Naive thymus-derived CD4-positive, alpha-beta T cell (primary cell): ENCODE measurements around the gene MRTFA. TPM values are rescaled to one million over a fixed set of nuclear protein-coding genes. Genes with fewer than 3 reads are reported as not detected.

Experiments used
- ATAC-seq: fragments of 150-1000 bp; cut with Tn5 transposase; 2 replicates; pipeline ENCODE4 v1.10.0; 2021; ENCODE audit warnings: mild to moderate bottlenecking, moderate library complexity
- CTCF ChIA-PET: fragments of 350-600 bp; sonication (Branson Sonifier 250); formaldehyde crosslinking; loops from one replicate; lab custom pipeline; 2021; ENCODE audit warnings: antibody characterized with exemption; lab: Charles Lee
- POLR2A ChIA-PET: fragments of 350-600 bp; sonication (Branson Sonifier 250); formaldehyde crosslinking; loops from one replicate; lab custom pipeline; 2021; ENCODE audit warnings: antibody characterized with exemption, inconsistent platforms; lab: Charles Lee
- DNase-seq, 9 donors: peaks; one replicate each; pipeline versions ENCODE4 v3.0.0 to v3.0.0-alpha.2; 2020 to 2022; ENCODE audit warnings: mixed read lengths in 1 of 9
- H3K27ac ChIP-seq: one replicate; pipeline ENCODE4 v1.7.0; 2013; ENCODE audit warnings: mild to moderate bottlenecking, low read depth, low read length, moderate library complexity
- H3K27me3 ChIP-seq, 2 donors: one replicate each; pipeline ENCODE4 v1.7.0; 2013; ENCODE audit warnings: low read length in 2 of 2, mild to moderate bottlenecking in 2 of 2, moderate library complexity in 2 of 2; ENCODE audit not compliant: control insufficient read depth in 2 of 2, insufficient read depth in 2 of 2
- H3K36me3 ChIP-seq, 3 experiments: 1 replicate in 2 of 3; 2 replicates in 1 of 3; pipeline ENCODE4 v1.7.0; 2013; ENCODE audit warnings: low read length in 3 of 3, mild to moderate bottlenecking in 3 of 3, moderate library complexity in 1 of 3; ENCODE audit not compliant: insufficient read depth in 3 of 3, control insufficient read depth in 2 of 3
- H3K4me1 ChIP-seq, 2 donors: one replicate each; pipeline ENCODE4 v1.7.0; 2013; ENCODE audit warnings: low read length in 2 of 2, mild to moderate bottlenecking in 2 of 2, moderate library complexity in 1 of 2; ENCODE audit not compliant: control insufficient read depth in 2 of 2, insufficient read depth in 2 of 2
- H3K4me3 ChIP-seq: 2 replicates; pipeline ENCODE4 v1.7.0; 2013; ENCODE audit warnings: mild to moderate bottlenecking, low read length
- H3K9me3 ChIP-seq, 3 experiments: 1 replicate in 2 of 3; 2 replicates in 1 of 3; pipeline ENCODE4 v1.7.0; 2013; ENCODE audit warnings: low read length in 3 of 3; ENCODE audit not compliant: control insufficient read depth in 2 of 3
- H3K27ac Mint-ChIP-seq, 9 donors: one replicate each; pipeline ENCODE4 v1.8.0; 2020 to 2022; ENCODE audit warnings: mixed read lengths in 9 of 9, mild to moderate bottlenecking in 8 of 9, moderate library complexity in 5 of 9, inconsistent platforms in 2 of 9
- H3K27me3 Mint-ChIP-seq, 5 donors: one replicate each; pipeline ENCODE4 v1.8.0; 2021 to 2022; ENCODE audit warnings: mixed read lengths in 5 of 5, mild to moderate bottlenecking in 1 of 5
- H3K36me3 Mint-ChIP-seq, 5 donors: one replicate each; pipeline ENCODE4 v1.8.0; 2020 to 2022; ENCODE audit warnings: mixed read lengths in 5 of 5, mild to moderate bottlenecking in 3 of 5, inconsistent platforms in 1 of 5
- H3K4me1 Mint-ChIP-seq, 7 donors: one replicate each; pipeline ENCODE4 v1.8.0; 2020 to 2022; ENCODE audit warnings: mixed read lengths in 7 of 7, mild to moderate bottlenecking in 3 of 7, inconsistent platforms in 1 of 7
- H3K4me3 Mint-ChIP-seq, 10 donors: one replicate each; pipeline ENCODE4 v1.8.0; 2020 to 2022; ENCODE audit warnings: mild to moderate bottlenecking in 10 of 10, mixed read lengths in 10 of 10, moderate library complexity in 6 of 10, inconsistent platforms in 2 of 10
- H3K9me3 Mint-ChIP-seq, 11 donors: one replicate each; pipeline ENCODE4 v1.8.0; 2020 to 2022; ENCODE audit warnings: mixed read lengths in 11 of 11, mild to moderate bottlenecking in 4 of 11, inconsistent platforms in 1 of 11, moderate library complexity in 1 of 11
- intact Hi-C, 2 donors: fragments of 100-400 bp; cut with micrococcal nuclease; formaldehyde crosslinking; loops; one replicate each; pipeline ENCODE4 v1.15.1; 2023
- polyA plus RNA-seq, 2 donors: library from polyadenylated mRNA; unstranded; fragments of 300-500 nt; fragmentation: Illumina TruSeq; gene quantifications; one replicate each; pipeline ENCODE4 v1.2.3, GENCODE V29; 2021
- total RNA-seq, 6 experiments: library from RNA in 5 of 6; stranded (reverse) in 5 of 6; gene quantifications; 1 replicate in 5 of 6; 2 replicates in 1 of 6; pipeline ENCODE4 v1.2.3 and lab custom pipeline; 2021 to 2026

MRTFA gene
- total RNA-seq (100 to 1,000 TPM in 3 of 5 experiments, 10 to 100 TPM in 2; 64.0 to 114 (median 104) TPM), polyA plus RNA-seq (10 to 100 TPM; 17.6 to 35.4 TPM), total RNA-seq (lab: John Stamatoyannopoulos, UW) (145 reads per million, percentile 90 among the genes with 10 or more reads in this experiment)

GRCh38 chr22:40636380-40637182 is at the start of gene MRTFA:
TSS of gene MRTFA (minus strand) at chr22:40636719.
- Histone ChIP-seq H3K36me3 (peaks cover 0 to 8% (median 0%) of the 10 kb centered on the region in 3 experiments), H3K27me3 (no peaks in the 10 kb centered on the region), H3K4me3 (peak within 1 kb of the TSS; percentile 84), H3K9me3 (no peaks in the 10 kb centered on the region), H3K4me1 (peaks cover 14 to 27% of the 10 kb centered on the region in 2 donors), H3K27ac (peak within 1 kb of the TSS; percentile 85)
- Mint-ChIP-seq H3K36me3 (peaks cover 0 to 4% (median 0%) of the 10 kb centered on the region in 5 donors), H3K4me1 (peaks cover 27 to 56% (median 44%) of the 10 kb centered on the region in 7 donors), H3K9me3 (no peaks in the 10 kb centered on the region), H3K4me3 (peak within 1 kb of the TSS; percentile 94 to 100 (median 97)), H3K27me3 (no peaks in the 10 kb centered on the region), H3K27ac (peak within 1 kb of the TSS; percentile 96 to 99 (median 97))
- ChIA-PET CTCF (interaction anchor here (0.9 to 3.0 kb wide), 6 partner anchors 9 to 289 kb away, joined by 3 to 10 read pairs (median 4); no protein-coding TSS in a partner anchor), POLR2A (interaction anchor here (0.6 to 2.5 kb wide), 21 partner anchors 9 to 745 kb away, joined by 3 to 30 read pairs (median 4); partner anchors contain the start of gene TEF)
- intact Hi-C loops = loop anchor here (1.0 to 10.0 kb wide), 19 partner anchors 10 to 1454 kb away; partner anchors contain the start of genes RBX1 (in 2 of the 2), SGSM3 (in 2 of the 2), SLC25A17 (in 2 of the 2) and ST13 (in 2 of the 2)
- ATAC-seq (peak; percentile 96), DNase-seq (peak; percentile 90 to 99 (median 98))

DNA sequence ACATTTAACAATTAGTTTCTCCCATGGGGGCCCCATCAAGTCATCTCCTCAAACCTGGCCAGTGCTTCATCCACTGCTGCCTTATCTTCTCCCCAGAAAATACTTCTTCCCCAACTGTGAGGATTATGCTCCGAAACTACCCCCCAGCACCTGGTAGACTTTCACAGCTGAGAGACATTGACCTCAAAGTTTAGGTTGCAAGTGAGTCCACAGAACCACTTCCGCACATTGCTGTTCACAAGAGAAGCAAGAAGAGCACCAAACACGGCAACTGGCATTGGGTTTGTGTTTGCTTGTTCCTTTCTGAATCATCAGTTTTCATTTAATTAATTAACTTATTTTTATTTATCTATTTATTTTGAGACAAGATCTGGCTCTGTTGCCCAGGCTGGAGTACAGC is 48.9 kb upstream of the MRTFA start:
- Histone ChIP-seq H3K4me3 (peak overlapping the region; percentile 60), H3K9me3 (no peaks in the 10 kb centered on the region), H3K4me1 (peaks cover 0 to 6% of the 10 kb centered on the region in 2 donors), H3K36me3 (no peaks in the 10 kb centered on the region), H3K27ac (peak overlapping the region; percentile 58), H3K27me3 (no peaks in the 10 kb centered on the region)
- CTCF ChIA-PET = interaction anchor here (0.7 to 5.1 kb wide), 6 partner anchors 9 to 248 kb away, joined by 3 to 145 read pairs (median 5); no protein-coding TSS in a partner anchor
- H3K27me3 Mint-ChIP-seq = peaks cover 0 to 3% (median under 1%) of the 10 kb centered on the region in 5 donors
- peak overlapping the region in 7 of 10 donors; percentile 71 to 89 (median 83) for H3K4me3 Mint-ChIP-seq
- ATAC-seq (no peak), DNase-seq (peak in 3 of 9 donors; percentile 11 to 24 (median 21))
- POLR2A ChIA-PET = interaction anchor here (0.7 to 4.9 kb wide), 8 partner anchors 9 to 904 kb away, joined by 3 to 32 read pairs (median 5); partner anchors contain the start of gene PMM1
- no peaks in the 10 kb centered on the region for H3K9me3 Mint-ChIP-seq
- intact Hi-C loops = no loop called here
- H3K27ac Mint-ChIP-seq = peak overlapping the region in 7 of 9 donors; percentile 45 to 95 (median 83)
- no peaks in the 10 kb centered on the region for H3K36me3 Mint-ChIP-seq
- H3K4me1 Mint-ChIP-seq = peaks cover 4 to 23% (median 6%) of the 10 kb centered on the region in 7 donors

- no peak for DNase-seq
- Histone ChIP-seq H3K27me3 (no peaks in the 10 kb centered on the region), H3K36me3 (no peaks in the 10 kb centered on the region), H3K4me1 (peaks cover 0 to 6% of the 10 kb centered on the region in 2 donors), H3K4me3 (peak overlapping the region; percentile 60), H3K27ac (peak overlapping the region; percentile 58), H3K9me3 (no peaks in the 10 kb centered on the region)
- Mint-ChIP-seq H3K36me3 (no peaks in the 10 kb centered on the region), H3K9me3 (no peaks in the 10 kb centered on the region), H3K27me3 (peaks cover 0 to 9% (median 7%) of the 10 kb centered on the region in 5 donors), H3K4me1 (peaks cover 4 to 28% (median 11%) of the 10 kb centered on the region in 7 donors), H3K27ac (peak overlapping the region in 6 of 9 donors; percentile 68 to 95 (median 84)), H3K4me3 (peak overlapping the region in 7 of 10 donors; percentile 71 to 89 (median 83))
- intact Hi-C loops = loop anchor here (5.0 kb wide), 2 partner anchors 43 to 153 kb away; no protein-coding TSS in a partner anchor
- ATAC-seq = no peak
- ChIA-PET CTCF (interaction anchor here (0.7 to 5.1 kb wide), 8 partner anchors 10 to 248 kb away, joined by 3 to 145 read pairs (median 5); no protein-coding TSS in a partner anchor), POLR2A (interaction anchor here (0.7 to 4.9 kb wide), 11 partner anchors 9 to 743 kb away, joined by 3 to 32 read pairs (median 5); no protein-coding TSS in a partner anchor)
These were observed 48.2 kb upstream of the MRTFA start for GRCh38 chr22:40684728-40685127.

- no peak overlapping the region for H3K4me3 Mint-ChIP-seq
- no peaks in the 10 kb centered on the region for H3K36me3 Mint-ChIP-seq
- Histone ChIP-seq H3K36me3 (no peaks in the 10 kb centered on the region), H3K27me3 (no peaks in the 10 kb centered on the region), H3K4me1 (peaks cover 0 to 4% of the 10 kb centered on the region in 2 donors), H3K4me3 (no peak overlapping the region), H3K9me3 (no peaks in the 10 kb centered on the region), H3K27ac (no peak overlapping the region)
- peak overlapping the region in 3 of 9 donors; percentile 20 to 75 (median 25) for H3K27ac Mint-ChIP-seq
- ChIA-PET POLR2A (interaction anchor here (4.9 kb wide), 1 partner anchor 79 kb away, joined by 32 read pairs; no protein-coding TSS in a partner anchor), CTCF (interaction anchor here (0.6 to 5.1 kb wide), 3 partner anchors 78 to 218 kb away, joined by 6 to 145 read pairs (median 26); no protein-coding TSS in a partner anchor)
- H3K27me3 Mint-ChIP-seq = peaks cover 0 to 16% (median 15%) of the 10 kb centered on the region in 5 donors
- ATAC-seq (no peak), DNase-seq (no peak)
- H3K9me3 Mint-ChIP-seq = no peaks in the 10 kb centered on the region
- intact Hi-C loops = loop anchor here (5.0 kb wide), 2 partner anchors 46 to 156 kb away; no protein-coding TSS in a partner anchor
- peaks cover 4 to 33% (median 11%) of the 10 kb centered on the region in 7 donors for H3K4me1 Mint-ChIP-seq
These were observed 44.9 kb upstream of the MRTFA start for GRCh38 chr22:40681451-40681850.

DNA sequence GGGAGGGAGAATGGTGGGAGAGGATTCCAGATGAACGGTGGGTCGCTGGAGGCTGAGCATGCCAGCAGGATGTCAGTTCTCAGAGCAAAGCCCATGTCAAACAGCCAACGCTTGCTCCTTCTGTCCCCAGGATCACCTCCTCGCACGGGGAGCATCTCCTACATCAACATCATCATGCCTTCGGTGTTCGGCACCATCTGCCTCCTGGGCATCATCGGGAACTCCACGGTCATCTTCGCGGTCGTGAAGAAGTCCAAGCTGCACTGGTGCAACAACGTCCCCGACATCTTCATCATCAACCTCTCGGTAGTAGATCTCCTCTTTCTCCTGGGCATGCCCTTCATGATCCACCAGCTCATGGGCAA is 44.3 kb upstream of the MRTFA start:
- Mint-ChIP-seq H3K27ac (peak overlapping the region in 2 of 9 donors; percentile 25 to 34), H3K4me3 (no peak overlapping the region)

More for the DNA sequence above, 44.3 kb upstream of the MRTFA start:
- Mint-ChIP-seq H3K36me3 (no peaks in the 10 kb centered on the region), H3K4me1 (peaks cover 4 to 33% (median 9%) of the 10 kb centered on the region in 7 donors), H3K27me3 (peaks cover 0 to 16% (median 15%) of the 10 kb centered on the region in 5 donors), H3K9me3 (no peaks in the 10 kb centered on the region)
- intact Hi-C loops = loop anchor here (5.0 kb wide), 2 partner anchors 46 to 156 kb away; no protein-coding TSS in a partner anchor
- no peaks in the 10 kb centered on the region for H3K4me1 ChIP-seq
- H3K4me3 ChIP-seq = no peak overlapping the region
- no peaks in the 10 kb centered on the region for H3K27me3 ChIP-seq
- ATAC-seq (no peak), DNase-seq (no peak)
- H3K27ac ChIP-seq = no peak overlapping the region
- POLR2A ChIA-PET = no interaction called here
- H3K36me3 ChIP-seq = no peaks in the 10 kb centered on the region
- H3K9me3 ChIP-seq = no peaks in the 10 kb centered on the region
- CTCF ChIA-PET = interaction anchor here (0.6 to 3.3 kb wide), 2 partner anchors 77 to 218 kb away, joined by 3 to 26 read pairs; no protein-coding TSS in a partner anchor
